ENCODE data around the gene SNRNP70.
"Not testable (repeated sequence)": the region's sequence is repeated elsewhere in the genome, so short reads cannot be mapped to it uniquely, and the experiment has no call there.

Gene SNRNP70, protein sequence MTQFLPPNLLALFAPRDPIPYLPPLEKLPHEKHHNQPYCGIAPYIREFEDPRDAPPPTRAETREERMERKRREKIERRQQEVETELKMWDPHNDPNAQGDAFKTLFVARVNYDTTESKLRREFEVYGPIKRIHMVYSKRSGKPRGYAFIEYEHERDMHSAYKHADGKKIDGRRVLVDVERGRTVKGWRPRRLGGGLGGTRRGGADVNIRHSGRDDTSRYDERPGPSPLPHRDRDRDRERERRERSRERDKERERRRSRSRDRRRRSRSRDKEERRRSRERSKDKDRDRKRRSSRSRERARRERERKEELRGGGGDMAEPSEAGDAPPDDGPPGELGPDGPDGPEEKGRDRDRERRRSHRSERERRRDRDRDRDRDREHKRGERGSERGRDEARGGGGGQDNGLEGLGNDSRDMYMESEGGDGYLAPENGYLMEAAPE

DNA sequence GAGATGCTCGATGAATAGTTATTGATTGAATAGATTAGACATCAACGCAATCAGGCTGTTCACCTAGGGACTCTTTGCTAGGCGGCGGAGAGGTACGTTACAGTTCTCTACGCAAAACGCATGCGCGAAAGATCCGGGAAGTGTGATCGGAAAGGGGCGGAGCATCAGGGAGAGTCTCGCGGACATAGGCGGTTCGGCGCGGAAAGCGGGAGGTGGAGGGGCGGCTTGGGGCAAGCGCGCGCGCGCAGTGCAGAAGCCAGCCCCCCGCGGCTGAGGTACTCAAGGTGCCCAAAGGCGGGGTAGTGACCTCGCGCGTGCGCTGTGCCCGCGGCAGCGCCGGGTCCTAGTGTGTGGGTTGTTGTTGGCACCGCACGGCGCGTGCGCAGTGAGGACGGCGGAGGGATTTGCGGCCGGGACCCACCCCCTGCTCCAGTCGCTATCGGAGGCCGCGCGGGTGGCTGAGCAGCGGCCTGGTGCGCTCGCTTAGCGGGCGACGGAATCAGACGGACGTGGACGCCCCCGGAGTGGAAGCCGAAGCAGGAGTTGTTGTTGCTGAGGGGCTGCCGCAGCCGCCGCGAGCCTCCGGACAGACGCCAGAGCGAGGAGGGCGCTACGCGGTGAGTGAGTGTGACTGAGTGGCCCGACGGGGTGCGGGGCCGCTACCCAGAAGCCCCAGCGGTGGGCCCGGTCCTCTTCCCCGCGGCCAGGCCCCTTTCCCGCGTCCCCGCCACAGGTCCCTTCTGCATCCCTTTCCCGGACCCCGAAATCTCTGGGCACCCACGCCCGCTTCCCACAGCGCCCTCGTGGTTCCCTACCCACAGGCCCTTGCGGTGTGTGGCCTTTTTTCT is at the start of gene SNRNP70:
Gene SNRNP70 (plus strand): TSS at position 432 of the 848 bp plus-strand sequence. CDS start 964 bp downstream, outside the sequence.
- ATAC-seq, result peak; percentile 96
- TF ChIP-seq SNAI2 (CRISPR knock-in tag; IDR thresholded peaks at IDR 0.05), result no peak
- no peak for TF ChIP-seq ZNF8 (CRISPR knock-in tag; IDR thresholded peaks at IDR 0.05)
- TF ChIP-seq, protein P1, sequence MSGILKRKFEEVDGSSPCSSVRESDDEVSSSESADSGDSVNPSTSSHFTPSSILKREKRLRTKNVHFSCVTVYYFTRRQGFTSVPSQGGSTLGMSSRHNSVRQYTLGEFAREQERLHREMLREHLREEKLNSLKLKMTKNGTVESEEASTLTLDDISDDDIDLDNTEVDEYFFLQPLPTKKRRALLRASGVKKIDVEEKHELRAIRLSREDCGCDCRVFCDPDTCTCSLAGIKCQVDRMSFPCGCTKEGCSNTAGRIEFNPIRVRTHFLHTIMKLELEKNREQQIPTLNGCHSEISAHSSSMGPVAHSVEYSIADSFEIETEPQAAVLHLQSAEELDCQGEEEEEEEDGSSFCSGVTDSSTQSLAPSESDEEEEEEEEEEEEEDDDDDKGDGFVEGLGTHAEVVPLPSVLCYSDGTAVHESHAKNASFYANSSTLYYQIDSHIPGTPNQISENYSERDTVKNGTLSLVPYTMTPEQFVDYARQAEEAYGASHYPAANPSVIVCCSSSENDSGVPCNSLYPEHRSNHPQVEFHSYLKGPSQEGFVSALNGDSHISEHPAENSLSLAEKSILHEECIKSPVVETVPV (CRISPR knock-in tag; IDR thresholded peaks at IDR 0.05), result no peak
- TF ChIP-seq PATZ1 (CRISPR knock-in tag; IDR thresholded peaks at IDR 0.05; ENCODE audit: borderline replicate concordance), result no peak
- TF ChIP-seq ZNF70 (CRISPR knock-in tag; IDR thresholded peaks at IDR 0.05), result no peak
- peak; percentile 89; the same call in 1 of the 2 replicates for TF ChIP-seq GLIS3 (CRISPR knock-in tag; IDR thresholded peaks at IDR 0.05)
- TF ChIP-seq TOX (CRISPR knock-in tag; IDR thresholded peaks at IDR 0.05; ENCODE audit: borderline replicate concordance), result no peak
- TF ChIP-seq PPARA (CRISPR knock-in tag; IDR thresholded peaks at IDR 0.05; ENCODE audit: borderline replicate concordance), result no peak
- peak; percentile 64; the same call in 1 of the 2 replicates for TF ChIP-seq ZFP3 (CRISPR knock-in tag; IDR thresholded peaks at IDR 0.05)

- peak; percentile 26; the same call in 2 of the 3 replicates for ATAC-seq
Measured at GRCh38 chr19:49036815-49037214, 48.4 kb upstream of the SNRNP70 start, which contains the start of gene CGB1. CGB1 (minus strand) TSS chr19:49036895; CDS start chr19:49036711, 184 bp downstream.

GRCh38 chr19:49038111-49038510 is 47.1 kb upstream of the SNRNP70 start:
- peak; percentile 98 for TF ChIP-seq ZFP3 (CRISPR knock-in tag; IDR thresholded peaks at IDR 0.05)
- not testable (repeated sequence) for ATAC-seq

DNA sequence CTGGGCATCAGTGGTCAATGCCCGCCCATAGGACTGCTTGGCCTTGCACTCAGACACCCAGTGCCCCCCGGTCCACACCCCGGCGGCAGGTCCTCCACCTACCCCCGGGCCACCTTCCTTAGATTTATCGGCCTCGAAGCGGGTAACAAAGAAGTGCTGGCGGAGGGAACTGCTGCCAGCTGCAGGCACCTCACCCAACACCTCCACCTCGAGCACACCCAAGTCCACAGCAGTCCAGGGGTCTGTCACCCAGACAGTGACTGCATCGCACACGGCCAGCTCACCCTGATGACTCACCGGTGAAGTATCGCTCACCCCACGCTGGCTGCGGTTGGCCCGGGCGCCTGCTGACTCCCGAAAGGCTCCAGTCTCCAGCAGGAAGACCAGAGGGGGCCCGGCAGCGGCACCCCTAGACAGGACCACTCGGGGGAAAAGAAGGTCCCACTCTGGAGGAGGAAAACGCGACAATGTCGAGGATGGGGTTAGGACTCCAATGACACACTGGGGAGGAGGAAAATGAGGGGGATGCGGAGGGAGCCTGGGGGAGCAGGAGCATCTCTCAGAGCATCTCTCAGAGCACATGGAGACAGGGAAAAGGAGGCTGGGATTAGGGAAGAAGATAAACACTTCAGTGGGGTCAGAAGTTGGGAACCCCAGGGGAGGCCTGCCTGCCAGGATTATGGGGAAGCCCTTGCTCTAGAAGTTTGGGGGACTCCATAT is 46.5 kb upstream of the SNRNP70 start:
- ATAC-seq, result peak; percentile 78

GRCh38 chr19:49039736-49040135 is 45.5 kb upstream of the SNRNP70 start:
- not testable (repeated sequence) for ATAC-seq

DNA sequence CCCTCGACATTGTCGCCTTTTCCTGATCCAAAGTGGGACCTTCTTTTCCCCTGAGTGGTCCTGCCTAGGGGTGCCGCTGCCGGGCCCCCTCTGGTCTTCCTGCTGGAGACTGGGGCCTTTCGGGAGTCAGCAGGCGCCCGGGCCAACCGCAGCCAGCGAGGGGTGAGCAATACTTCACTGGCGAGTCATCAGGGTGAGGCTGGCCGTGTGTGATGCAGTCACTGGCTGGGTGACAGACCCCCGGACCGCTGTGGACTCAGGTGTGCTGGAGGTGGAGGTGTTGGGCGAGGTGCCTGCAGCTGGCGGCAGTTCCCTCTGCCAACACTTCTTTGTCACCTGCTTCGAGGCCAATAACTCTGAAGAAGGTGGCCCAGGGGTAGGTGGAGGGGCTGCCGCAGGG is 43.1 kb upstream of the SNRNP70 start:
- ATAC-seq, result no peak
- no peak for TF ChIP-seq GLIS3 (CRISPR knock-in tag; IDR thresholded peaks at IDR 0.05)
- TF ChIP-seq PPARA (CRISPR knock-in tag; IDR thresholded peaks at IDR 0.05; ENCODE audit: borderline replicate concordance), result no peak
- TF ChIP-seq ARNTL (CRISPR knock-in tag; IDR thresholded peaks at IDR 0.05; ENCODE audit: borderline replicate concordance, low read depth), result no peak
- no peak for TF ChIP-seq ZNF8 (CRISPR knock-in tag; IDR thresholded peaks at IDR 0.05)
- TF ChIP-seq TCF4 (CRISPR knock-in tag; IDR thresholded peaks at IDR 0.05; ENCODE audit: borderline replicate concordance), result no peak
- no peak for TF ChIP-seq ZNF70 (CRISPR knock-in tag; IDR thresholded peaks at IDR 0.05)
- TF ChIP-seq OSR1 (CRISPR knock-in tag; IDR thresholded peaks at IDR 0.05), result no peak
- TF ChIP-seq SNAI2 (CRISPR knock-in tag; IDR thresholded peaks at IDR 0.05), result no peak
- TF ChIP-seq ISL1 (CRISPR knock-in tag; IDR thresholded peaks at IDR 0.05), result no peak
- no peak for TF ChIP-seq BACH2 (CRISPR knock-in tag; IDR thresholded peaks at IDR 0.05; ENCODE audit: borderline replicate concordance)
- TF ChIP-seq TOX (CRISPR knock-in tag; IDR thresholded peaks at IDR 0.05; ENCODE audit: borderline replicate concordance), result no peak
- TF ChIP-seq, protein P1 (CRISPR knock-in tag; IDR thresholded peaks at IDR 0.05), result no peak
- TF ChIP-seq, protein P2, sequence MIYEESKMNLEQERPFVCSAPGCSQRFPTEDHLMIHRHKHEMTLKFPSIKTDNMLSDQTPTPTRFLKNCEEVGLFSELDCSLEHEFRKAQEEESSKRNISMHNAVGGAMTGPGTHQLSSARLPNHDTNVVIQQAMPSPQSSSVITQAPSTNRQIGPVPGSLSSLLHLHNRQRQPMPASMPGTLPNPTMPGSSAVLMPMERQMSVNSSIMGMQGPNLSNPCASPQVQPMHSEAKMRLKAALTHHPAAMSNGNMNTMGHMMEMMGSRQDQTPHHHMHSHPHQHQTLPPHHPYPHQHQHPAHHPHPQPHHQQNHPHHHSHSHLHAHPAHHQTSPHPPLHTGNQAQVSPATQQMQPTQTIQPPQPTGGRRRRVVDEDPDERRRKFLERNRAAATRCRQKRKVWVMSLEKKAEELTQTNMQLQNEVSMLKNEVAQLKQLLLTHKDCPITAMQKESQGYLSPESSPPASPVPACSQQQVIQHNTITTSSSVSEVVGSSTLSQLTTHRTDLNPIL (CRISPR knock-in tag; IDR thresholded peaks at IDR 0.05; ENCODE audit: low read depth), result no peak
- TF ChIP-seq ZC3H10 (CRISPR knock-in tag; IDR thresholded peaks at IDR 0.05), result no peak

Data from SK-N-SH treated with all-trans-retinoic acid at 6 μM for 48 hours (cell line).